Measurements from ENCODE around the gene RAD23B.
A peak's percentile ranks its signal among the peaks of the same experiment; 100 is the strongest.

The RAD23B gene

DNA sequence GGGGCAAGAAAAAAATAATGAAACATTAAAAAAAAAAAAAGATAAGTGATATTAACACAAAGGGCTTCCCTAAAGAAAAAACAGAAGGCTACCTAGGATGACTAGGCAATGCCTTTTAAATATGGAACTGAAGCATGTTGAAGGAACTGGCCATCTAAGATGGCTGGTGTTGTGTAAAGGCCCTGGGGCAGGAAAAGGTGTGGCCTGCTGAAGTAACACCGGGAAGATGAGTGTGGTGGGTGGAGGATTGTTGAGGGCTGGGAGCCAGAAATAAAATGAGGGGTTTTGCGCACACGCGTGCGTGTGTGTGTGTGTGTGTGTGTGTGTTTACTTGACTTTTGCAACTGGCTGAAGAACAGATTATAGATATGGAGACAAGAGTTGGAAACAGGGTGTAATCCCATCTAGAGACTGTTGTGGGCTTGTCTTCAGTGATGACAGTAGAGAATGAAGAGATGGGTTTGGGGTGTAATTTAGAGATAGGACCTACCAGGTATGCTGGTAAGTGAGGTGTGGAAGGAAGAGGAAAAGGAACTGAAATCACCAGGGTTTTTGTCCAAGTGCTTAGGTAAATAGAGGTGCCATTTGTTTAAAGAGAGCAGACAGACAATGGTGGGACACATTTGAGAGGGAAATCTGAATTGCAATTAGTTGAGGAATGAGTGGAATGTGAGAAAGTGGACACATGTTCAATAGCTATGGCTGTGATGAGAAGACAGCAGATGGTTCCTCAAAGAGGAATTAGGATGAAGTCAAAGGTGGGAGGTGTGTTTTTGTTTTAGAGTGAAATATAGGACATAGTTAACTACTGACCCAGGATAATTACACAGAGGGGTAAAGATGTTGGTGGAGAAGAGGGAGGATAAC is 33.9 kb downstream of the RAD23B start:
- peak; percentile 31 for DNase-seq (ENCODE audit: low read depth)
- TF ChIP-seq, protein P1, sequence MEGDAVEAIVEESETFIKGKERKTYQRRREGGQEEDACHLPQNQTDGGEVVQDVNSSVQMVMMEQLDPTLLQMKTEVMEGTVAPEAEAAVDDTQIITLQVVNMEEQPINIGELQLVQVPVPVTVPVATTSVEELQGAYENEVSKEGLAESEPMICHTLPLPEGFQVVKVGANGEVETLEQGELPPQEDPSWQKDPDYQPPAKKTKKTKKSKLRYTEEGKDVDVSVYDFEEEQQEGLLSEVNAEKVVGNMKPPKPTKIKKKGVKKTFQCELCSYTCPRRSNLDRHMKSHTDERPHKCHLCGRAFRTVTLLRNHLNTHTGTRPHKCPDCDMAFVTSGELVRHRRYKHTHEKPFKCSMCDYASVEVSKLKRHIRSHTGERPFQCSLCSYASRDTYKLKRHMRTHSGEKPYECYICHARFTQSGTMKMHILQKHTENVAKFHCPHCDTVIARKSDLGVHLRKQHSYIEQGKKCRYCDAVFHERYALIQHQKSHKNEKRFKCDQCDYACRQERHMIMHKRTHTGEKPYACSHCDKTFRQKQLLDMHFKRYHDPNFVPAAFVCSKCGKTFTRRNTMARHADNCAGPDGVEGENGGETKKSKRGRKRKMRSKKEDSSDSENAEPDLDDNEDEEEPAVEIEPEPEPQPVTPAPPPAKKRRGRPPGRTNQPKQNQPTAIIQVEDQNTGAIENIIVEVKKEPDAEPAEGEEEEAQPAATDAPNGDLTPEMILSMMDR (conservative IDR thresholded peaks at IDR 0.05; ENCODE audit: low read length) = no peak
- H3K4me3 ChIP-seq (ENCODE audit: low read length) = no peak overlapping the region

- TF ChIP-seq, protein P1 (conservative IDR thresholded peaks at IDR 0.05; ENCODE audit: low read length) = no peak
- DNase-seq (ENCODE audit: low read depth) = no peak
Measured at GRCh38 chr9:107322643-107323042, 39.6 kb downstream of the RAD23B start.

DNA sequence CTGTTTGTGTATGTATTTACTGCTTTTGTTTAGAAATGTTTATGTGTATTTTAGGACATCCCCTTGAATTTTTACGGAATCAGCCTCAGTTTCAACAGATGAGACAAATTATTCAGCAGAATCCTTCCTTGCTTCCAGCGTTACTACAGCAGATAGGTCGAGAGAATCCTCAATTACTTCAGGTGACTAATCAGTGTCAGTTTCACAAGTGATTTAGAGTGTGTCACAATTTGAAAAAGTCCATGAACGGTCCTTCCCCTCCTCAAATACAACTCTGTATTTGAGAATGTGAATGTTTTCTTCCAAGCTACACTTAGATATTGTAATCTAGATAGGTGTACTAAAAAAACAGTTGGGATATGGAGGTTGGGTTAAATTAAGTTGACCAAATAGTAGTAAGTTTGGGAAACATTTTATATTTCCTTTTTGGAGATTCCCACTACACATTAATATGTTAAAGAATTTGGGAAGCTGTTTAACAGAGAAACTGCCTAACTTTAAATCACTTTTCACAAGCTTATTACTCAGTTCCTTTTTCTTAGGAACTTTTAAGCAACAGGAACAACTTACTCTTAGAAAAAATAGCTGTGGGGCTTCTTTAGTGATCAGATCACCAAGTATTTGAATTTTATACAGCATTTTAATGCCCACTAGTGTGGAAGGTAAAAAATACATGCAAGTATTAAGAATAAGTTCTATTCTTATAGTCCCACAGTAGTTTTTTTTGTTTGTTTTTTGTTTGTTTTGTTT is 40.9 kb downstream of the RAD23B start:
- no peak overlapping the region for H3K4me3 ChIP-seq (ENCODE audit: low read length)
- DNase-seq (ENCODE audit: low read depth) = no peak
- TF ChIP-seq, protein P1 (conservative IDR thresholded peaks at IDR 0.05; ENCODE audit: low read length) = no peak

More at GRCh38 chr9:107322643-107323042, 39.6 kb downstream of the RAD23B start:
- H3K4me3 ChIP-seq (ENCODE audit: low read length) = no peak overlapping the region

DNA sequence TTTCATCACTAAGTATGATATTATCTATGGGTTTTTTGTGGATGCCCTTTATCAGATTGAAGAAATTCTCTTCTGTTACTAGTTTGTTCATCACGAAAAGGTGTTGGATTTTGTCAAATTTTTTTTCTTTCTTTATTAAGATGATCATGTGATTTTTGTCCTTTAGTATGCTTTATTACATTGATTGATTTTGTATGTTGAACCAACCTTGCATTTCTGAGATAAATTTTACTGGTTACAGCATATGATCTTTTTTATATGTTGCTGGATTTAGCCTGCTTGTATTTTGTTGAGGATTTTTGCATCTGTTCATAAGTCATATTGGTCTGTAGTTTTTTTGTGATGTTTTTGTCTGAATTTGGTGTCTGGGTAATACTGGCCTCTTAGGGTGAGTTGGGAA is 42.8 kb downstream of the RAD23B start:
- TF ChIP-seq, protein P1 (conservative IDR thresholded peaks at IDR 0.05; ENCODE audit: low read length) = no peak
- DNase-seq (ENCODE audit: low read depth) = no peak
- no peak overlapping the region for H3K4me3 ChIP-seq (ENCODE audit: low read length)

DNA sequence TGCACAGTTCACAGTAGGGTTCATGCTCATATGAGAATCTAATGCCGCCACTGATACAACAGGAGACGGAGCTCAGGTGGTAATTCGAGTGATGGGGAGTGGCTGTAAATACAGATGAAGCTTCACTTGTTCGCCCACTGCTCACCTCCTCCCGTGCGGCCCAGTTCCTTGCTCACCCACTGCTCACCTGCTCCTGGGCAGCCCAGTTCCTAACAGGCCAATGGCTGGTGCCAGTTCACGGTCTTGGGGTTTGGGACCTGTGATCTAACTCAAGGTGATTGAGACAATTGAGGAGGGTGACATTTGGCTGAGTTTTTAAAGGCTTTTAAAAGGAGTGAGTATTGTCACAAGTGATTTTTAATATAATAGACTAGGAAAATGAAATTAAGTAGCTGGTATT is 45.4 kb downstream of the RAD23B start:
- DNase-seq (ENCODE audit: low read depth) = no peak
- H3K4me3 ChIP-seq (ENCODE audit: low read length) = no peak overlapping the region
- TF ChIP-seq, protein P1 (conservative IDR thresholded peaks at IDR 0.05; ENCODE audit: low read length) = no peak

- no peak overlapping the region for H3K4me3 ChIP-seq (ENCODE audit: low read length)
- DNase-seq (ENCODE audit: low read depth) = no peak
- TF ChIP-seq, protein P1 (conservative IDR thresholded peaks at IDR 0.05; ENCODE audit: low read length) = no peak
Measured at GRCh38 chr9:107330420-107330819, 47.3 kb downstream of the RAD23B start.
